BE2C (cell line): Measurements from ENCODE around the gene HLX.

Experiments used
- DNase-seq: peaks from one replicate; pipeline ENCODE4 v3.0.0-alpha.2; 2020
- H3K27me3 ChIP-seq: fragments of 250-450 bp; sonication (Bioruptor Pico); 2 replicates; pipeline ENCODE4 v1.5.1; 2020; ENCODE audit warnings: mild to moderate bottlenecking
- H3K36me3 ChIP-seq: fragments of 250-450 bp; sonication (Bioruptor Pico); 2 replicates; pipeline ENCODE4 v1.5.1; 2020; ENCODE audit warnings: mild to moderate bottlenecking
- H3K4me1 ChIP-seq: fragments of 250-450 bp; sonication (Bioruptor Pico); 2 replicates; pipeline ENCODE4 v1.5.1; 2020
- H3K4me3 ChIP-seq: 2 replicates; pipeline ENCODE4 v1.5.1; 2011; ENCODE audit warnings: low read depth, low read length
- H3K9me3 ChIP-seq: fragments of 250-450 bp; sonication (Bioruptor Pico); 2 replicates; pipeline ENCODE4 v1.5.1; 2020
- TF ChIP-seq, protein P1 (sequence below): IDR thresholded peaks from 2 replicates; pipeline ENCODE4 v1.5.1; 2012; ENCODE audit warnings: mild to moderate bottlenecking, low read depth, low read length

The HLX gene

GRCh38 chr1:220880726-220881506 is 1.7 kb downstream of the HLX start:
- H3K4me3 ChIP-seq: peak overlapping the region; percentile 85
- H3K27me3 ChIP-seq: no peaks in the 10 kb centered on the region
- no peaks in the 10 kb centered on the region for H3K4me1 ChIP-seq
- H3K36me3 ChIP-seq: peaks cover 15% of the 10 kb centered on the region
- H3K9me3 ChIP-seq: no peaks in the 10 kb centered on the region
- TF ChIP-seq, protein P1, sequence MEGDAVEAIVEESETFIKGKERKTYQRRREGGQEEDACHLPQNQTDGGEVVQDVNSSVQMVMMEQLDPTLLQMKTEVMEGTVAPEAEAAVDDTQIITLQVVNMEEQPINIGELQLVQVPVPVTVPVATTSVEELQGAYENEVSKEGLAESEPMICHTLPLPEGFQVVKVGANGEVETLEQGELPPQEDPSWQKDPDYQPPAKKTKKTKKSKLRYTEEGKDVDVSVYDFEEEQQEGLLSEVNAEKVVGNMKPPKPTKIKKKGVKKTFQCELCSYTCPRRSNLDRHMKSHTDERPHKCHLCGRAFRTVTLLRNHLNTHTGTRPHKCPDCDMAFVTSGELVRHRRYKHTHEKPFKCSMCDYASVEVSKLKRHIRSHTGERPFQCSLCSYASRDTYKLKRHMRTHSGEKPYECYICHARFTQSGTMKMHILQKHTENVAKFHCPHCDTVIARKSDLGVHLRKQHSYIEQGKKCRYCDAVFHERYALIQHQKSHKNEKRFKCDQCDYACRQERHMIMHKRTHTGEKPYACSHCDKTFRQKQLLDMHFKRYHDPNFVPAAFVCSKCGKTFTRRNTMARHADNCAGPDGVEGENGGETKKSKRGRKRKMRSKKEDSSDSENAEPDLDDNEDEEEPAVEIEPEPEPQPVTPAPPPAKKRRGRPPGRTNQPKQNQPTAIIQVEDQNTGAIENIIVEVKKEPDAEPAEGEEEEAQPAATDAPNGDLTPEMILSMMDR: no peak
- no peak for DNase-seq

DNA sequence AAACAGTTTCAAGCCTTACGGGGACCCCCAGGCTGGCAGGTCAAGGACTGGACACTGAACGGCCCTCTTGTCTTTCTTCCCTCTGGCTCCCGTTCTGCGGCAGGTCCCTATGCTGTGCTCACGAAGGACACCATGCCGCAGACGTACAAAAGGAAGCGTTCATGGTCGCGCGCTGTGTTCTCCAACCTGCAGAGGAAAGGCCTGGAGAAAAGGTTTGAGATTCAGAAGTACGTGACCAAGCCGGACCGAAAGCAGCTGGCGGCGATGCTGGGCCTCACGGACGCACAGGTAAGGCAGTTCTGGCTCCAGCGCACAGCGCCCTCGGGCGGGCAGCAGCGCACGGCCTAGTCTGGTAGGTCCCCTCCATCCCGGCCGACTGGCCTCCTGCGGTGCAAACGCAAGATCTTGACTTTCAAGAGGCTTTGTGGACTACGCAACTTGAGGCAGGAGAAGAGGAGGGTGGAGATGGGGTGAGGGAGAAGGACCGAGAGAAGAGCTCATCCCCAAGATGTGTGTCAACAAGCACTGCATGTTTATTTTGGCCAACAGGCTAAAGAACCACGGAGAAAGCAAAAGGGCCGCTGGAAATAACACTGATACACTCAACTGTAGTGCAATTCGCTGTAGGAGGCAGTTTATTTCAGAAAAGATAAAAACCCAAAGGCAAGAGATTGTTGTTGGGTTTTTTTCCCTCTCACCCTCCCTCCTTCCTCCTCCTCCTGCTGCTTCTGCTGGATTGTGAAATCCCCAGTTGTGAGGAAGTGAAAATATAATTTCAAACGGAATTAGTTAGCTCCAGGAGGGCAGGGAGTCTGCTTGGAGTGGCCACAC is 3.0 kb downstream of the HLX start:
- Histone ChIP-seq H3K27me3 (no peaks in the 10 kb centered on the region), H3K4me1 (no peaks in the 10 kb centered on the region), H3K36me3 (peaks cover 15% of the 10 kb centered on the region), H3K9me3 (no peaks in the 10 kb centered on the region), H3K4me3 (no peak overlapping the region)
- no peak for DNase-seq
- TF ChIP-seq, protein P1: no peak

DNA sequence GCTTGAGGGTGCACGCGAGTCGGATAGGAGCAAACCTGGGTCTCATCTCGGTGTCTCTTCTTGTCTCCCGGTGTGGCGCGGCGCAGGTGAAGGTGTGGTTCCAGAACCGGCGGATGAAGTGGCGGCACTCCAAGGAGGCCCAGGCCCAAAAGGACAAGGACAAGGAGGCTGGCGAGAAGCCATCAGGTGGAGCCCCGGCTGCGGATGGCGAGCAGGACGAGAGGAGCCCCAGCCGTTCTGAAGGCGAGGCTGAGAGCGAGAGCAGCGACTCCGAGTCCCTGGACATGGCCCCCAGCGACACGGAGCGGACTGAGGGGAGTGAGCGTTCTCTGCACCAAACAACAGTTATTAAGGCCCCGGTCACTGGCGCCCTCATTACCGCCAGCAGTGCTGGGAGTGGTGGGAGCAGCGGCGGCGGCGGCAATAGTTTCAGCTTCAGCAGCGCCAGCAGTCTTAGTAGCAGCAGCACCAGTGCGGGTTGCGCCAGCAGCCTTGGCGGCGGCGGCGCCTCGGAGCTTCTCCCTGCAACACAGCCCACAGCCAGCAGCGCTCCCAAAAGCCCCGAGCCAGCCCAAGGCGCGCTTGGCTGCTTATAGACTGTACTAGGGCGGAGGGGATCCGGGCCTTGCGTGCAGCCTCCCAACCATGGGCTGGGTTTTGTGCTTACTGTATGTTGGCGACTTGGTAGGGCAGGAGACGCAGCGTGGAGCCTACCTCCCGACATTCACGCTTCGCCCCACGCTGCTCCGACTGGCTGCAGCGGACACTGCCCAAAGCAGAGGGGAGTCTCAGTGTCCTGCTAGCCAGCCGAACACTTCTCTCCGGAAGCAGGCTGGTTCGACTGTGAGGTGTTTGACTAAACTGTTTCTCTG is 5.1 kb downstream of the HLX start:
- Histone ChIP-seq H3K27me3 (peaks cover 5% of the 10 kb centered on the region; the same call in 1 of the 2 replicates), H3K4me1 (no peaks in the 10 kb centered on the region), H3K9me3 (no peaks in the 10 kb centered on the region), H3K4me3 (no peak overlapping the region), H3K36me3 (peaks cover 15% of the 10 kb centered on the region)
- DNase-seq: no peak
- TF ChIP-seq, protein P1: no peak

- H3K36me3 ChIP-seq: peaks cover 15% of the 10 kb centered on the region
- no peaks in the 10 kb centered on the region for H3K4me1 ChIP-seq
- TF ChIP-seq, protein P1: no peak
- DNase-seq: no peak
- no peak overlapping the region for H3K4me3 ChIP-seq
- H3K9me3 ChIP-seq: no peaks in the 10 kb centered on the region
- H3K27me3 ChIP-seq: peaks cover 5% of the 10 kb centered on the region; the same call in 1 of the 2 replicates
These were observed 6.0 kb downstream of the HLX start for GRCh38 chr1:220884981-220885918.

GRCh38 chr1:220885971-220886370 is 6.7 kb downstream of the HLX start:
- Histone ChIP-seq H3K4me1 (no peaks in the 10 kb centered on the region), H3K9me3 (no peaks in the 10 kb centered on the region), H3K36me3 (peaks cover 15% of the 10 kb centered on the region), H3K27me3 (peaks cover 5% of the 10 kb centered on the region; the same call in 1 of the 2 replicates), H3K4me3 (no peak overlapping the region)
- TF ChIP-seq, protein P1: no peak
- no peak for DNase-seq
